Activated B cell treated with CpG ODN at 0.5 μM for 24 hours (primary cell): ENCODE measurements around the gene GABPB1. TPM values are rescaled to one million over a fixed set of nuclear protein-coding genes. Genes with fewer than 3 reads are reported as not detected.

ENCODE experiments used
- ATAC-seq: fragments of 200-7000 bp; cut with Tn5 transposase; one replicate; pipeline ENCODE4 v1.10.0; 2021; ENCODE audit warnings: low read depth, mild to moderate bottlenecking, moderate library complexity
- CTCF ChIA-PET: fragments of 350-600 bp; sonication (Branson Sonifier 250); formaldehyde crosslinking; loops from one replicate; lab custom pipeline; 2021; ENCODE audit warnings: antibody characterized with exemption; lab: Charles Lee
- POLR2A ChIA-PET: fragments of 350-600 bp; sonication (Branson Sonifier 250); formaldehyde crosslinking; loops from one replicate; lab custom pipeline; 2021; ENCODE audit warnings: antibody characterized with exemption; lab: Charles Lee
- DNase-seq: peaks from one replicate; pipeline ENCODE4 v3.0.0; 2022
- H3K27ac Mint-ChIP-seq: one replicate; pipeline ENCODE4 v1.8.0; 2020; ENCODE audit warnings: mixed read lengths
- H3K27me3 Mint-ChIP-seq: one replicate; pipeline ENCODE4 v1.8.0; 2021; ENCODE audit warnings: mixed read lengths
- H3K36me3 Mint-ChIP-seq: one replicate; pipeline ENCODE4 v1.8.0; 2021; ENCODE audit warnings: low read depth, mixed read lengths
- H3K4me1 Mint-ChIP-seq: one replicate; pipeline ENCODE4 v1.8.0; 2021; ENCODE audit warnings: mixed read lengths
- H3K4me3 Mint-ChIP-seq: one replicate; pipeline ENCODE4 v1.8.0; 2020; ENCODE audit warnings: mild to moderate bottlenecking, mixed read lengths
- H3K9me3 Mint-ChIP-seq: one replicate; pipeline ENCODE4 v1.8.0; 2020; ENCODE audit warnings: mixed read lengths
- CTCF ChIP-seq: fragments of 200-600 bp; IDR thresholded peaks from one replicate; pipeline ENCODE4 v1.8.0; 2022; ENCODE audit warnings: antibody characterized with exemption, mild to moderate bottlenecking
- intact Hi-C: fragments of 100-400 bp; cut with micrococcal nuclease; formaldehyde crosslinking; loops from one replicate; pipeline ENCODE4 v1.15.1; 2024
- total RNA-seq: library from RNA; stranded (reverse); gene quantifications from 2 replicates; pipeline ENCODE4 v1.2.3, GENCODE V29; 2022

Gene GABPB1
- total RNA-seq, 1 donor from 2014 or later = 32.7 TPM

DNA sequence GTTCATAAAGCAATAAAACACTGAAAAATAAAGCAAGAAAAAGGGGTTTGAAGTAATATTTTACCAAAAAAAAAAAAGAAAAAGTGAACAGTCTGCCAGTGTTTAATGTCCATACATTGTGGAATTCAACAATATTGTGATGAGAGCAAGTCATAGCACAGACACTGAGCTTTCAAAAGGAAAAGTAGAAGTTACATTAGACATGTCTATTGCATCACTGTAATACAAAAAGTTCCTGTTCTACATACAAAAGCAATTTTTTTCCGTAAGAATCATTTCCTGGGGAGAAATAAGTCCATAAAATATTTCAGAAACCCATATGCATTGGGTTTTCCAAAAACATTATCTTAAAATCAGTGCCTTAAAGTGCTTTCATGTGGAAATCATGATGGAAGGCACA is 77.6 kb downstream of the GABPB1 start:
- DNase-seq (no peak), ATAC-seq (no peak)
- TF ChIP-seq CTCF = no peak
- intact Hi-C loops = no loop called here
- Mint-ChIP-seq H3K27me3 (no peaks in the 10 kb centered on the region), H3K4me1 (no peaks in the 10 kb centered on the region), H3K4me3 (no peak overlapping the region), H3K27ac (no peak overlapping the region), H3K9me3 (no peaks in the 10 kb centered on the region), H3K36me3 (peaks cover 27% of the 10 kb centered on the region)
- CTCF ChIA-PET = interaction anchor here (0.7 kb wide), 1 partner anchor 11 kb away, joined by 3 read pairs; no protein-coding TSS in a partner anchor
- POLR2A ChIA-PET = no interaction called here

GRCh38 chr15:50275908-50276307 is 79.1 kb downstream of the GABPB1 start:
- CTCF ChIA-PET = no interaction called here
- intact Hi-C loops = no loop called here

GRCh38 chr15:50275091-50275490 is 79.9 kb downstream of the GABPB1 start:
- intact Hi-C loops = no loop called here
- no peaks in the 10 kb centered on the region for H3K4me1 Mint-ChIP-seq
- ATAC-seq = no peak
- no peak overlapping the region for H3K4me3 Mint-ChIP-seq
- CTCF ChIA-PET = no interaction called here
- peaks cover 17% of the 10 kb centered on the region for H3K36me3 Mint-ChIP-seq
- DNase-seq = no peak
- H3K27ac Mint-ChIP-seq = no peak overlapping the region
- no peaks in the 10 kb centered on the region for H3K27me3 Mint-ChIP-seq
- no peak for TF ChIP-seq CTCF
- POLR2A ChIA-PET = no interaction called here
- H3K9me3 Mint-ChIP-seq = no peaks in the 10 kb centered on the region

More at GRCh38 chr15:50275908-50276307, 79.1 kb downstream of the GABPB1 start:
- DNase-seq = no peak
- H3K27me3 Mint-ChIP-seq = no peaks in the 10 kb centered on the region
- ATAC-seq = no peak
- no peaks in the 10 kb centered on the region for H3K9me3 Mint-ChIP-seq
- peaks cover 24% of the 10 kb centered on the region for H3K36me3 Mint-ChIP-seq
- H3K4me1 Mint-ChIP-seq = no peaks in the 10 kb centered on the region
- H3K27ac Mint-ChIP-seq = no peak overlapping the region
- no peak overlapping the region for H3K4me3 Mint-ChIP-seq
- no peak for TF ChIP-seq CTCF
- POLR2A ChIA-PET = no interaction called here

GRCh38 chr15:50267577-50267976 is 87.4 kb downstream of the GABPB1 start:
- Mint-ChIP-seq H3K4me3 (no peak overlapping the region), H3K27ac (no peak overlapping the region), H3K9me3 (no peaks in the 10 kb centered on the region), H3K27me3 (peaks cover 6% of the 10 kb centered on the region), H3K36me3 (no peaks in the 10 kb centered on the region), H3K4me1 (peaks cover 3% of the 10 kb centered on the region)
- DNase-seq = no peak
- TF ChIP-seq CTCF = no peak
- intact Hi-C loops = no loop called here
- ATAC-seq = no peak
- CTCF ChIA-PET = no interaction called here
- POLR2A ChIA-PET = no interaction called here

- Mint-ChIP-seq H3K36me3 (no peaks in the 10 kb centered on the region), H3K27ac (no peak within 1 kb of the TSS), H3K4me3 (no peak within 1 kb of the TSS), H3K4me1 (peaks cover 5% of the 10 kb centered on the region), H3K27me3 (peaks cover 6% of the 10 kb centered on the region), H3K9me3 (no peaks in the 10 kb centered on the region)
- ChIA-PET POLR2A (no interaction called here), CTCF (no interaction called here)
- ATAC-seq = no peak
- no peak for DNase-seq
- TF ChIP-seq CTCF = no peak
- intact Hi-C loops = no loop called here
Measured at GRCh38 chr15:50265620-50266019, 89.4 kb downstream of the GABPB1 start, which contains the start of gene HDC. Gene HDC (minus strand): TSS chr15:50265726. CDS start chr15:50265623, 103 bp downstream.
